Measurements from ENCODE around the gene HOXD9.

HOXD9 gene

GRCh38 chr2:176122683-176123410, at the start of gene HOXD9:
TSS of gene HOXD9 (plus strand) at chr2:176122719. CDS start at chr2:176122769, 50 bp downstream.
- no peak for DNase-seq (ENCODE audit: low read depth)
- no peak within 1 kb of the TSS for H3K4me3 ChIP-seq (ENCODE audit: low read depth, low read length)

GRCh38 chr2:176072951-176073904, 49.3 kb upstream of the HOXD9 start:
- TF ChIP-seq MYC (IDR thresholded peaks at IDR 0.05; ENCODE audit: low read depth, low read length), result no peak
- TF ChIP-seq POLR2A (IDR thresholded peaks at IDR 0.05; ENCODE audit: extremely low read depth, insufficient read length), result no peak
- no peak for TF ChIP-seq CTCF (IDR thresholded peaks at IDR 0.05; ENCODE audit: low read depth, low read length)
- no peak for TF ChIP-seq MAX (IDR thresholded peaks at IDR 0.05; ENCODE audit: low read depth, low read length)
- no peak overlapping the region for H3K4me3 ChIP-seq (ENCODE audit: low read depth, low read length)
- no peak for DNase-seq (ENCODE audit: low read depth)

More at GRCh38 chr2:176122683-176123410, at the start of gene HOXD9:
- TF ChIP-seq POLR2A (IDR thresholded peaks at IDR 0.05; ENCODE audit: extremely low read depth, insufficient read length) (no peak), CTCF (IDR thresholded peaks at IDR 0.05; ENCODE audit: low read depth, low read length) (no peak), MYC (IDR thresholded peaks at IDR 0.05; ENCODE audit: low read depth, low read length) (no peak), MAX (IDR thresholded peaks at IDR 0.05; ENCODE audit: low read depth, low read length) (no peak)

- TF ChIP-seq CTCF (IDR thresholded peaks at IDR 0.05; ENCODE audit: low read depth, low read length) (no peak), POLR2A (IDR thresholded peaks at IDR 0.05; ENCODE audit: extremely low read depth, insufficient read length) (no peak), MYC (IDR thresholded peaks at IDR 0.05; ENCODE audit: low read depth, low read length) (no peak), MAX (IDR thresholded peaks at IDR 0.05; ENCODE audit: low read depth, low read length) (no peak)
- no peak for DNase-seq (ENCODE audit: low read depth)
- no peak overlapping the region for H3K4me3 ChIP-seq (ENCODE audit: low read depth, low read length)
These were observed 47.5 kb upstream of the HOXD9 start for GRCh38 chr2:176074919-176075425.

- DNase-seq (ENCODE audit: low read depth), result no peak
- H3K4me3 ChIP-seq (ENCODE audit: low read depth, low read length), result no peak overlapping the region
- no peak for TF ChIP-seq MYC (IDR thresholded peaks at IDR 0.05; ENCODE audit: low read depth, low read length)
- TF ChIP-seq CTCF (IDR thresholded peaks at IDR 0.05; ENCODE audit: low read depth, low read length), result no peak
- no peak for TF ChIP-seq POLR2A (IDR thresholded peaks at IDR 0.05; ENCODE audit: extremely low read depth, insufficient read length)
- no peak for TF ChIP-seq MAX (IDR thresholded peaks at IDR 0.05; ENCODE audit: low read depth, low read length)
These were observed 47.0 kb upstream of the HOXD9 start for GRCh38 chr2:176075481-176075880.

- TF ChIP-seq MYC (IDR thresholded peaks at IDR 0.05; ENCODE audit: low read depth, low read length), result no peak
- TF ChIP-seq CTCF (IDR thresholded peaks at IDR 0.05; ENCODE audit: low read depth, low read length), result no peak
- no peak for TF ChIP-seq POLR2A (IDR thresholded peaks at IDR 0.05; ENCODE audit: extremely low read depth, insufficient read length)
- no peak for TF ChIP-seq MAX (IDR thresholded peaks at IDR 0.05; ENCODE audit: low read depth, low read length)
These were observed 46.5 kb upstream of the HOXD9 start for GRCh38 chr2:176076063-176076462.

More at GRCh38 chr2:176076063-176076462, 46.5 kb upstream of the HOXD9 start:
- no peak overlapping the region for H3K4me3 ChIP-seq (ENCODE audit: low read depth, low read length)
- DNase-seq (ENCODE audit: low read depth), result no peak
